WI38 (cell line): ENCODE data around the gene MPRIP.

Source experiments
- H3K4me3 ChIP-seq: 2 replicates; pipeline ENCODE4 v1.5.1; 2011; ENCODE audit warnings: low read depth, mild to moderate bottlenecking, control low read depth, low read length
- CTCF ChIP-seq: IDR thresholded peaks from 2 replicates; pipeline ENCODE4 v1.5.1; 2012; ENCODE audit warnings: low read depth, mild to moderate bottlenecking, control low read depth, low read length

The MPRIP gene

GRCh38 chr17:17140590-17140980 lies 98.3 kb downstream of the MPRIP start:
- TF ChIP-seq CTCF: peak; percentile 14; the same call in 1 of the 2 replicates

DNA sequence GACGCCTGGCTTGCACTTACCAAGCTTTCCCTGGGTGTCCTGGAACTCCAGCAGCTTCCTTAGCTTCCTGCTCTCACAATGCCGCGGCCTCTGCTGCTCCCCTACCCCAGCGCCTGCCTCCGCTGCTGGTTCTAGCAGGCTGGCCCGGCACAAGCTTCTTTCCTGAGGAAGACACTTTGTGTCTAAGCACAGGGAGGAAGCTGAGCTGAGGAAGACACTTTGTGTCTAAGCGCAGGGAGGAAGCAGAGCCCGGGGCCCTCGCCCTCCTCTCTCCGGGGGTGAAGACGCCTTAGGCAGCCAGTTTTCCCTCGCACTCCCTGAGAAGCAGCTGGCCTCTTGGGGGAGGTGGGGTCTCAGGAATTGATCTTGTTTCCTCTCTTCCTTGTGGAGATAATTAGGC lies 99.0 kb downstream of the MPRIP start:
- H3K4me3 ChIP-seq: no peak overlapping the region
- no peak for TF ChIP-seq CTCF

More at GRCh38 chr17:17140590-17140980, 98.3 kb downstream of the MPRIP start:
- no peak overlapping the region for H3K4me3 ChIP-seq

DNA sequence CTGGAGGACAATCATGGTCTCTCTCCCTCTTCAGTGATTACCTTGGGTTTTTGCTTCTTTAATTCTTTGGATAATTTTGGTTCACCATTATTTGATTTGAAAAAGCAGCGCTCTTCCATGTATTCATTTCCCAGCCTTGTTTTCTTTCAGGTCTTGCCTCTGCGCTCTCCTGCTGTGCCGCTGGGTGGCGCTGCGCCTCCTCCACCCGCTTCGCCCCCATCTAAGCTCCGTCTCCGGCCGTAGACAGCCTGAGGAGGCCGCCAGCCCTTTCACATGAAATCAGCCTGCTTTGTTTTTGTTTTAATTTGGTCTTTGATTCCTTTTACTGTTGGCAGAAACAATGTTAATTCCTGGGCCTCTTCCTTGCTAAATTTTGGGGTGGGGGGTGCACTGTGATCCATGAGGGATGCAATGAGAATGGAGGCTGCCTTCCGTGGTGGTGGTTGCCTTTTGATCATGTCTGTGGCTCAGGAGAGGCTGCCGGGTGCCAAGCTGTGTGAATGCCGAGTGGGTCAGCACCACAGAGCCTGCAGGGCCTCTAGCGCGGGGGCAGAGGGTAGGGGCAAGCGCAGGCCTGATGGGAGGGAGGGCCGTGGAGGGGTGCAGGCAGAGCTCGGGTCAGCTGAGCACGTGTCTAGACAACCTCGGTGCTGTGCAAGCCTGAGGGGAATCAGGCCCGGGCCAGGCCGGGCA lies 99.7 kb downstream of the MPRIP start:
- no peak overlapping the region for H3K4me3 ChIP-seq
- TF ChIP-seq CTCF: peak; percentile 73

DNA sequence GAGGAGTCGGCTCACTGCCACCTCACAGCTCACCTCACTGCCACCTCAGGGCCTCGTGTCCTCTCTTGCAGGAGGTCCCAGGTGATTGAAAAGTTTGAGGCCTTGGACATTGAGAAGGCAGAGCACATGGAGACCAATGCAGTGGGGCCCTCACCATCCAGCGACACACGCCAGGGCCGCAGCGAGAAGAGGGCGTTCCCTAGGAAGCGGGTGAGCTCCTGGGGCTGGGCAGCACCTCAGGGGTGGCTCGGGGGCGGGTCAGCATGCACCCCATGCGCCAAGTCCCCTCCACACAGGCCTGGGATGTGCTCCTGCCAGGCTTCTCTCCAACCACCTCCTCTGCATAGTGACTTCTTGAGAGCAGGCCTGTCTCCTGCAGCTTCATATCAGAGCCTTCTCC lies 100.3 kb downstream of the MPRIP start:
- H3K4me3 ChIP-seq: no peak overlapping the region
- TF ChIP-seq CTCF: no peak

DNA sequence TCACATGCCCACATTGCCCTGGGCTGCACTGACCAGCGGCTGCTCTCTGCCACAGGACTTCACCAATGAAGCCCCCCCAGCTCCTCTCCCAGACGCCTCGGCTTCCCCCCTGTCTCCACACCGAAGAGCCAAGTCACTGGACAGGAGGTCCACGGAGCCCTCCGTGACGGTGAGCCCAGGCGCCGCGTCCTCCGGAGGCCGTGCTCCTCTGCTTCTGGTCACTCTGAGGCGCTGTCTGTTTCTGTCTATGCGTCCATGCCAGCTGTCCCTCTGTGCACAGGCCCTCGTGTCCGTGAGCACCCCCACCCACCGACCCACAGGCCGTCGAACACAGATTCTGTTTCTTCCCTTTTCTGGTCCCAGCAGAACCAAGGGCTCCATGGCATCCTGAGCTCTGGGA lies 101.2 kb downstream of the MPRIP start:
- no peak overlapping the region for H3K4me3 ChIP-seq
- no peak for TF ChIP-seq CTCF

DNA sequence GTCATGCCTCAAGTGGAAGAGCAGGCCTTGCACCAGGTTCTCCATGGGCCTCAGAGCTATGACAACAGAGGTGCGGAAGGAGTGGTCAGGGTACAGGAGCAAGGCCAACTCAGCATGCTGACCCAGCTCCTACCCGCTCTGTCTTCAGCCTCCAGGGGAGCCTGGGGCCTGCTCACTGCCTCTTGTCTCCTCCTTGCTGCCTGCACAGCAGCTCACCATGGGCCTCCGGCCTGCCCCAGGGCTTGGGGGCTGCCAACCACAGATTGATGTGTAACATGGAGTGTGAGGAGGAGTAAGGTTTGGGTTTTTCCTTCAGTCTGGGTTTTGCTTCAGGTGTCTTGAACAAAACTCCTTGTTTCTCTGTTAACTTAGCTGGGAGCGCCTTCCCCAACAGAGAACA lies 101.8 kb downstream of the MPRIP start:
- no peak overlapping the region for H3K4me3 ChIP-seq

More for the DNA sequence above, 101.8 kb downstream of the MPRIP start:
- TF ChIP-seq CTCF: no peak
